ENCODE results near the gene GRIP1. TPM values are rescaled to one million over a fixed set of nuclear protein-coding genes. Genes with fewer than 3 reads are reported as not detected.

GRIP1 gene
- total and polyA plus RNA-seq, 2 donors (not counting 3 experiments of a cell fraction or from before 2014, with no cell fraction given) = 0.04 to 0.69 TPM

DNA sequence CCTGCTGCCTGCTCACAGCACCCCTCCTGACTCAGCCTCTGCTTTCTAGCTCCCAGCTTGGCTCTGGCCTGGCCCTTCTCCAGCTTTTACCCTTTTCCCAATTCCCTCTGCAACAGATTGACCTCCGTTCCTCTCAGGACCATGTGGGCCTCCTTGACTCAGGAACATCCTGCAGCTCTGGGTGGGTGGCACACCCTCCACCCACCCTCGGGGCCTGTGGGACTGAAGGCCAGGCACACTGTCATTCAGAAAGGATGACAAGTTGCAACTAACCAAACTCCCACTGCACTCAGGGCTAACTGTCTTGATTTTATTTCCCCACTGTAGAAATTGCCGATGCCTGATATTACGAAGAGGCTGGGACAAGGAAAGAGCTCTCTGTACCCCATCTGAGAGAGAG, 317.2 kb downstream of the GRIP1 start:
- FAIRE-seq = no peak
- no peak overlapping the region for H3K4me3 ChIP-seq (replicated peaks in 1 of 3; ENCODE audit: insufficient read depth in 1 of 3, low read depth in 1 of 3, low read length in 3 of 3)
- no peaks in the 10 kb centered on the region for H3K9me1 ChIP-seq (replicated peaks; ENCODE audit: control insufficient read depth, extremely low read depth, insufficient read depth, low read length)
- dilution Hi-C loops (cut with MboI; ENCODE audit: extremely low pct_ligation_motif_present, low sequenced_read_pairs) (no loop called here), intact Hi-C loops (cut with micrococcal nuclease) (no loop called here)
- ChIA-PET POLR2A (no interaction called here), CTCF (interaction anchor here (1.1 to 1.8 kb wide), 4 partner anchors 9 to 20 kb away, joined by 3 to 4 read pairs (median 4); no protein-coding TSS in a partner anchor)
- no peak for DNase-seq (ENCODE audit: low read depth, low spot score)
- H3K27ac ChIP-seq (ENCODE audit: insufficient read depth, low read depth, low read length) = no peak overlapping the region
- no peak overlapping the region for H3K4me2 ChIP-seq (ENCODE audit: insufficient read depth, low read length)
- no peaks in the 10 kb centered on the region for H3K36me3 ChIP-seq (ENCODE audit: control insufficient read depth in 2 of 2, extremely low read depth in 1 of 2, insufficient read depth in 2 of 2, low read length in 2 of 2)
- no peaks in the 10 kb centered on the region for H3K79me2 ChIP-seq (ENCODE audit: control insufficient read depth, insufficient read depth, low read length)
- H3K27me3 ChIP-seq (ENCODE audit: control insufficient read depth in 2 of 2, insufficient read depth in 2 of 2, low read length in 2 of 2) = peaks cover 2 to 8% of the 10 kb centered on the region in 2 experiments
- no peaks in the 10 kb centered on the region for H3K9me3 ChIP-seq (replicated peaks; ENCODE audit: control insufficient read depth, insufficient read depth, low read length)
- no TSS peak for BruUV-seq (replicated peaks)
- no peaks in the 10 kb centered on the region for H3K4me1 ChIP-seq (ENCODE audit: control insufficient read depth, extremely low read depth, insufficient read depth, low read length)
- H4K20me1 ChIP-seq (replicated peaks; ENCODE audit: control insufficient read depth, extremely low read depth, insufficient read depth, low read length) = no peaks in the 10 kb centered on the region
- no peak overlapping the region for H2AFZ ChIP-seq (ENCODE audit: low read depth, low read length)
- TF ChIP-seq, protein P1, sequence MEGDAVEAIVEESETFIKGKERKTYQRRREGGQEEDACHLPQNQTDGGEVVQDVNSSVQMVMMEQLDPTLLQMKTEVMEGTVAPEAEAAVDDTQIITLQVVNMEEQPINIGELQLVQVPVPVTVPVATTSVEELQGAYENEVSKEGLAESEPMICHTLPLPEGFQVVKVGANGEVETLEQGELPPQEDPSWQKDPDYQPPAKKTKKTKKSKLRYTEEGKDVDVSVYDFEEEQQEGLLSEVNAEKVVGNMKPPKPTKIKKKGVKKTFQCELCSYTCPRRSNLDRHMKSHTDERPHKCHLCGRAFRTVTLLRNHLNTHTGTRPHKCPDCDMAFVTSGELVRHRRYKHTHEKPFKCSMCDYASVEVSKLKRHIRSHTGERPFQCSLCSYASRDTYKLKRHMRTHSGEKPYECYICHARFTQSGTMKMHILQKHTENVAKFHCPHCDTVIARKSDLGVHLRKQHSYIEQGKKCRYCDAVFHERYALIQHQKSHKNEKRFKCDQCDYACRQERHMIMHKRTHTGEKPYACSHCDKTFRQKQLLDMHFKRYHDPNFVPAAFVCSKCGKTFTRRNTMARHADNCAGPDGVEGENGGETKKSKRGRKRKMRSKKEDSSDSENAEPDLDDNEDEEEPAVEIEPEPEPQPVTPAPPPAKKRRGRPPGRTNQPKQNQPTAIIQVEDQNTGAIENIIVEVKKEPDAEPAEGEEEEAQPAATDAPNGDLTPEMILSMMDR (IDR thresholded peaks at IDR 0.05; ENCODE audit: extremely low read depth in 1 of 2, insufficient read depth in 1 of 2, low read depth in 1 of 2, low read length in 2 of 2) = no peak
- TF ChIP-seq MYC (IDR thresholded peaks at IDR 0.05; ENCODE audit: low read depth, low read length) (no peak), GATA2 (IDR thresholded peaks at IDR 0.05; ENCODE audit: insufficient read depth, insufficient read length, low read depth, low read length) (no peak), POLR2A (IDR thresholded peaks at IDR 0.05; ENCODE audit: low read depth, low read length) (no peak), POLR2AphosphoS5 (IDR thresholded peaks at IDR 0.05; ENCODE audit: insufficient read depth, low read depth, low read length) (no peak)
- TF ChIP-seq, protein P2, sequence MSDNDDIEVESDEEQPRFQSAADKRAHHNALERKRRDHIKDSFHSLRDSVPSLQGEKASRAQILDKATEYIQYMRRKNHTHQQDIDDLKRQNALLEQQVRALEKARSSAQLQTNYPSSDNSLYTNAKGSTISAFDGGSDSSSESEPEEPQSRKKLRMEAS (IDR thresholded peaks at IDR 0.05; ENCODE audit: insufficient read depth, insufficient read length) = no peak
- H3K9ac ChIP-seq (replicated peaks; ENCODE audit: extremely low read depth, insufficient read depth, low read length) = no peak overlapping the region

DNA sequence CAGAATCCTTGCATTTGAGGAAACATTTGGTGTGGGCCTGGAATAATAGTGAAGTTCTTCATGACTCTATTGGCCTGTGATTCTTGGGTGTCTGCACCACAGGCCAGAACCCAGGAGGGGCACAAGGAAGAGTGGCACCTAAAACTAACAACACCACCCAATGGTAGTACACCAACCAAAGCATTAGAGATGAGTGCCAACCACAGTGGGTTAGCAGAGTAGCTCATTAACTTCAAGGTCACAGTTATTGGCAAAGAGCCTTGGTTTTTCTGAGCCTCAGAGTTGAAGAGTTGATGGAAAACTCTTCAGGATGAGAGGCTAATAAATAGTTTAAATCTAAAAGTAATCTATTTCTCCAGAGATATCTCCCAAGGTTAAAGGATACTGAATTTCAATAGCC, 319.6 kb downstream of the GRIP1 start:
- no TSS peak for BruUV-seq (replicated peaks)

More for the DNA sequence above, 319.6 kb downstream of the GRIP1 start:
- Histone ChIP-seq H3K27me3 (ENCODE audit: control insufficient read depth in 2 of 2, insufficient read depth in 2 of 2, low read length in 2 of 2) (no peaks in the 10 kb centered on the region), H3K4me3 (replicated peaks in 1 of 3; ENCODE audit: insufficient read depth in 1 of 3, low read depth in 1 of 3, low read length in 3 of 3) (no peak overlapping the region), H4K20me1 (replicated peaks; ENCODE audit: control insufficient read depth, extremely low read depth, insufficient read depth, low read length) (no peaks in the 10 kb centered on the region), H3K27ac (ENCODE audit: insufficient read depth, low read depth, low read length) (no peak overlapping the region), H3K4me2 (ENCODE audit: insufficient read depth, low read length) (no peak overlapping the region), H3K36me3 (ENCODE audit: control insufficient read depth in 2 of 2, extremely low read depth in 1 of 2, insufficient read depth in 2 of 2, low read length in 2 of 2) (no peaks in the 10 kb centered on the region), H3K9me3 (replicated peaks; ENCODE audit: control insufficient read depth, insufficient read depth, low read length) (no peaks in the 10 kb centered on the region), H3K4me1 (ENCODE audit: control insufficient read depth, extremely low read depth, insufficient read depth, low read length) (no peaks in the 10 kb centered on the region), H3K9me1 (replicated peaks; ENCODE audit: control insufficient read depth, extremely low read depth, insufficient read depth, low read length) (no peaks in the 10 kb centered on the region), H3K79me2 (ENCODE audit: control insufficient read depth, insufficient read depth, low read length) (no peaks in the 10 kb centered on the region), H3K9ac (replicated peaks; ENCODE audit: extremely low read depth, insufficient read depth, low read length) (no peak overlapping the region), H2AFZ (ENCODE audit: low read depth, low read length) (no peak overlapping the region)
- intact Hi-C loops (cut with micrococcal nuclease) = no loop called here
- CTCF ChIA-PET = interaction anchor here (1.3 kb wide), 1 partner anchor 11 kb away, joined by 3 read pairs; no protein-coding TSS in a partner anchor
- DNase-seq (ENCODE audit: low read depth, low spot score) (no peak), FAIRE-seq (no peak)
- POLR2A ChIA-PET = no interaction called here
- dilution Hi-C loops (cut with MboI; ENCODE audit: extremely low pct_ligation_motif_present, low sequenced_read_pairs) = no loop called here
- TF ChIP-seq JUN (IDR thresholded peaks at IDR 0.05; ENCODE audit: borderline replicate concordance, insufficient read depth, insufficient read length, low read depth) (no peak), POLR2A (IDR thresholded peaks at IDR 0.05; ENCODE audit: low read depth, low read length) (no peak), FOS (IDR thresholded peaks at IDR 0.05; ENCODE audit: borderline replicate concordance, insufficient read depth, low read length) (no peak), MYC (IDR thresholded peaks at IDR 0.05; ENCODE audit: low read depth, low read length) (no peak), EZH2 (IDR thresholded peaks at IDR 0.05; ENCODE audit: borderline replicate concordance, low read depth, low read length, severe bottlenecking) (no peak), POLR2AphosphoS5 (IDR thresholded peaks at IDR 0.05; ENCODE audit: insufficient read depth, low read depth, low read length) (no peak), GATA2 (IDR thresholded peaks at IDR 0.05; ENCODE audit: insufficient read depth, insufficient read length, low read depth, low read length) (no peak)
- TF ChIP-seq, protein P1 (IDR thresholded peaks at IDR 0.05; ENCODE audit: extremely low read depth in 1 of 2, insufficient read depth in 1 of 2, low read depth in 1 of 2, low read length in 2 of 2) = no peak
- TF ChIP-seq, protein P2 (IDR thresholded peaks at IDR 0.05; ENCODE audit: insufficient read depth, insufficient read length) = no peak

Measured in endothelial cell of umbilical vein (primary cell).